RWPE1 (cell line): Measurements from ENCODE around the gene MAPKAPK2.
"Not testable (repeated sequence)": the region's sequence is repeated elsewhere in the genome, so short reads cannot be mapped to it uniquely, and the experiment has no call there.

ENCODE experiments used
- CTCF ChIA-PET: fragments of 350-600 bp; sonication (Branson Sonifier 250); formaldehyde crosslinking; extraction: SDS; loops from one replicate; lab custom pipeline; 2021; lab: Yijun Ruan, JAX
- POLR2A ChIA-PET: fragments of 400-600 bp; formaldehyde crosslinking; extraction: SDS; loops from one replicate; lab custom pipeline; 2020; ENCODE audit warnings: antibody characterized with exemption; ENCODE audit not compliant: low non-redundant PET; lab: Yijun Ruan, JAX
- DNase-seq: peaks from one replicate; pipeline ENCODE4 v3.0.0; 2012; ENCODE audit warnings: low spot score
- H3K27ac ChIP-seq: fragments of 450-650 bp; 2 replicates; pipeline ENCODE4 v1.5.1; 2017
- TF ChIP-seq, protein P1 (sequence below): fragments of 450-650 bp; conservative IDR thresholded peaks from 2 replicates; pipeline ENCODE4 v1.5.1; 2017; ENCODE audit warnings: low read depth, mild to moderate bottlenecking

MAPKAPK2 gene

DNA sequence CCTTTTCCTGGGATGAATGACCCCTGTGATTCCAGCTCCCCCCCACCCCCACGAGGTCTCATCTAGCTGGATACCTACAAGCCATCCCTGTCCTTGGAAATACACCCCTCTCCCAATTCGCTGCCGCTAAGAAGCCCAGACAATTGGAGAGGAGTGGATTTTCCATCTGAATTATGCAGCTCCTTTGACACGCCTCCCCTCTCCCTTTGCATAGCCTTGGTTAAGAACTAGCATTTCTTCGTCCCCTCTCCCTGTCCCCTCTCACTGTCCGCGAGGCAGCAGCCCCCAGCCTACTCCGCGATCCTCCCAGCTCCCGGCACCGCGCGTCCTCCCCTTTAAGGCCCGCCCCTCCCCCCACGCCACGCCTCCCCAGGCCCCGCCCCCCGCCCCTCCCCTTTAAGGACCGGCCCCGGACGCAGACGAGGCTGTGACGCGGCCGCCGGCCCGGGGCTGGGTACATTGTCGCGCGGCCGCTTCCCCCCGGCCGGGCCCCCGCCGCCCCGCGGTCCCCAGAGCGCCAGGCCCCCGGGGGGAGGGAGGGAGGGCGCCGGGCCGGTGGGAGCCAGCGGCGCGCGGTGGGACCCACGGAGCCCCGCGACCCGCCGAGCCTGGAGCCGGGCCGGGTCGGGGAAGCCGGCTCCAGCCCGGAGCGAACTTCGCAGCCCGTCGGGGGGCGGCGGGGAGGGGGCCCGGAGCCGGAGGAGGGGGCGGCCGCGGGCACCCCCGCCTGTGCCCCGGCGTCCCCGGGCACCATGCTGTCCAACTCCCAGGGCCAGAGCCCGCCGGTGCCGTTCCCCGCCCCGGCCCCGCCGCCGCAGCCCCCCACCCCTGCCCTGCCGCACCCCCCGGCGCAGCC, at the start of gene MAPKAPK2:
Gene MAPKAPK2 (plus strand): TSS at position 428 of the 856 bp plus-strand sequence. CDS start 325 bp downstream, at position 753.
- TF ChIP-seq, protein P1, sequence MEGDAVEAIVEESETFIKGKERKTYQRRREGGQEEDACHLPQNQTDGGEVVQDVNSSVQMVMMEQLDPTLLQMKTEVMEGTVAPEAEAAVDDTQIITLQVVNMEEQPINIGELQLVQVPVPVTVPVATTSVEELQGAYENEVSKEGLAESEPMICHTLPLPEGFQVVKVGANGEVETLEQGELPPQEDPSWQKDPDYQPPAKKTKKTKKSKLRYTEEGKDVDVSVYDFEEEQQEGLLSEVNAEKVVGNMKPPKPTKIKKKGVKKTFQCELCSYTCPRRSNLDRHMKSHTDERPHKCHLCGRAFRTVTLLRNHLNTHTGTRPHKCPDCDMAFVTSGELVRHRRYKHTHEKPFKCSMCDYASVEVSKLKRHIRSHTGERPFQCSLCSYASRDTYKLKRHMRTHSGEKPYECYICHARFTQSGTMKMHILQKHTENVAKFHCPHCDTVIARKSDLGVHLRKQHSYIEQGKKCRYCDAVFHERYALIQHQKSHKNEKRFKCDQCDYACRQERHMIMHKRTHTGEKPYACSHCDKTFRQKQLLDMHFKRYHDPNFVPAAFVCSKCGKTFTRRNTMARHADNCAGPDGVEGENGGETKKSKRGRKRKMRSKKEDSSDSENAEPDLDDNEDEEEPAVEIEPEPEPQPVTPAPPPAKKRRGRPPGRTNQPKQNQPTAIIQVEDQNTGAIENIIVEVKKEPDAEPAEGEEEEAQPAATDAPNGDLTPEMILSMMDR: no peak
- ChIA-PET POLR2A (interaction anchor here (0.7 kb wide), 1 partner anchor 10 kb away, joined by 5 read pairs; no protein-coding TSS in a partner anchor), CTCF (interaction anchor here (0.6 to 1.1 kb wide), 2 partner anchors 20 to 291 kb away, joined by 5 read pairs; no protein-coding TSS in a partner anchor)
- H3K27ac ChIP-seq: peak within 1 kb of the TSS; percentile 90
- DNase-seq: peak; percentile 98

DNA sequence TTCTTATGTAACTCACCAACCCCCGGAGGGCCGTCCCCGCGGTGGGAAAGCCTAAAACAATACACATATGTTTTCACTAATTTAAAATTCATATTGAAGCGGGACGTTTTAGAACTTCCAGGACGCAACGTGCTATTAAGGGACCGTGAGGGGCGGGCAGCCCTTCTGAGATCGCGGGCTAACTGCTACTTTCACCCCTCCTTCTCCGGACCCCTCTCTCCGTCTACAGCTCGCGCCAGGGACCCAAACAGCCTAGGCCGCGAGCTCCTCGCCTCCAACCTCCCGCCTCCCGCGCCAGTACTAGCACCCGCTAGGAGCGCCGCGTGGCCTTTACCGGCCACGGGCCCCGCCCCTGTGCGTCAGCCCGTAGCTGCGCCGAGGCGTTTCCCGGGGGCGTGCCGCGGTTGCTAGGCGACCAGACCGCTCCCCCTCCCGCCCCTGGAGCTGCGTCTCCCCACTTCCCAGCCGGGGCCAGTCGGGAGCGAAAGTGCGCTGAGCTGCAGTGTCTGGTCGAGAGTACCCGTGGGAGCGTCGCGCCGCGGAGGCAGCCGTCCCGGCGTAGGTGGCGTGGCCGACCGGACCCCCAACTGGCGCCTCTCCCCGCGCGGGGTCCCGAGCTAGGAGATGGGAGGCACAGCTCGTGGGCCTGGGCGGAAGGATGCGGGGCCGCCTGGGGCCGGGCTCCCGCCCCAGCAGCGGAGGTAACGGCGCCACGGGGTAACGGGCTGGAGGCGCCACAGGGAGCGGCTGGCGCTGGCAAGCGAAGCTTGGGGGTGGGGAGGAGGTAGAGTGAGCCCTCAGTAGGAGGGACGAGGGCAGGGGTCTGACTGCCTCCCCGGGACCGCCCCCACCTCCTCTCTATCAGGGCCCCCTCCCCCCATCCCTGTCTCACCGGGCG, 49.4 kb upstream of the MAPKAPK2 start, which contains the start of gene DYRK3:
Gene DYRK3 (plus strand): TSS at position 457 of the 898 bp plus-strand sequence. CDS start 168 bp downstream, at position 625.
- TF ChIP-seq, protein P1: no peak
- ChIA-PET POLR2A (interaction anchor here (0.6 to 2.2 kb wide), 16 partner anchors 8 to 988 kb away, joined by 3 to 16 read pairs (median 5); partner anchors contain the start of gene EIF2D), CTCF (interaction anchor here (0.6 to 3.9 kb wide), 25 partner anchors 13 to 347 kb away, joined by 3 to 44 read pairs (median 3); partner anchors contain the start of genes EIF2D and IL20)
- H3K27ac ChIP-seq: peak within 1 kb of the TSS; percentile 89
- DNase-seq: peak; percentile 99

DNA sequence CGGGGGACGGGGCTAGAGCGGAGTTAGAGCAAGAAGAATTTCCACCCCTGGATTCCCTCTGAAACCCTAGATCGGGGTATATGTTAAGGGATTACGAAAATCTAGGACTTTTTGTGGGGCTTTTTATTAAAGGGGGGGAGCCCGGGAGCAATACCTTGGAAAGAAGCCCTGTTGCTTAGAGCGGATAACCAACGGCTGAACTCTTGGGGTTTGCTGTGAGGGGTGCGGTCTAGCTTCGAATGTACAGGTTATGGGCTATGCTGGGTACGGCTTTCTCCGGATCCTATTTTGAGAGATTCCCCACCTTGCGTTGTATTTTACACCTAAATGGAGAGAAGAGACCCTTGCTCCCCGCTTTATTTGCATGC, 48.7 kb upstream of the MAPKAPK2 start:
- TF ChIP-seq, protein P1: no peak
- POLR2A ChIA-PET: interaction anchor here (0.7 to 2.2 kb wide), 7 partner anchors 8 to 273 kb away, joined by 5 to 16 read pairs (median 6); partner anchors contain the start of gene EIF2D

DNA sequence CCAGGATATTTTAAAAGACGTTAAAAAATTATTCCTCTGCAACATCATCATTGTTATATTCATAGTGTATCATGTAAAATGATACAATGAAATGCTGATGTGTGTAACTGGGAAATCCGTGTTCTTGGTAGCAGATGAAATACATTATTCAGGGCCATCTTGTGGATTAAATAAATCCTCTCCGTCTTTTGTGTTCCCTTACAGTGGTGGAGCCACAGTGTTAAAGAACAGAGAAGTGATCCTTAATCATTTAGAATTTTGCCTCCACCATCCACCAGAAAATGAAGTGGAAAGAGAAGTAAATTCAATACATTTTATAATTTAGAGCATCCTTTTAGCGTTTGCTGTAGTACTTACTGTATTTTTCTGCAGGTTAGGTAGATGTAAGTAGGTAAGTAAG, 48.0 kb upstream of the MAPKAPK2 start:
- TF ChIP-seq, protein P1: no peak
- H3K27ac ChIP-seq: no peak overlapping the region
- POLR2A ChIA-PET: interaction anchor here (2.2 kb wide), 1 partner anchor 11 kb away, joined by 6 read pairs; no protein-coding TSS in a partner anchor
- DNase-seq: no peak
- CTCF ChIA-PET: no interaction called here

More for the DNA sequence above, 48.7 kb upstream of the MAPKAPK2 start:
- peak; percentile 48 for DNase-seq
- CTCF ChIA-PET: interaction anchor here (0.6 to 3.9 kb wide), 11 partner anchors 20 to 233 kb away, joined by 3 to 44 read pairs (median 4); partner anchors contain the start of gene EIF2D
- H3K27ac ChIP-seq: peak overlapping the region; percentile 89

DNA sequence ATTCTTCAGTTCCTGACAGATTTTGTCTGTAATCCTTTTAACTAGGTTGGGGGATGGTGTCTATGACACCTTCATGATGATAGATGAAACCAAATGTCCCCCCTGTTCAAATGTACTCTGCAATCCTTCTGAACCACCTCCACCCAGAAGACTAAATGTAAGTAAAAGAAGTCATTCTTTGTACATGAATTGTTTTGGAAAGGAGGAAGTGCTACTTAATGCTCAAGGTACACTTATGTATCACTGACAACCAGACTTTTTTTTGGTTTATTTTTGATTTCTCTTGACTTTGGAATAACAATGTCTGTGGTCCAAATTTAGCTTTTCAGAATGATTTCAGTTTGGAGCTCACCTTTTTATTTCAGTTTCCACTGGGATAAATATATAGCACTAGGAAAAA, 47.1 kb upstream of the MAPKAPK2 start:
- TF ChIP-seq, protein P1: no peak
- no peak overlapping the region for H3K27ac ChIP-seq
- ChIA-PET CTCF (interaction anchor here (0.7 to 2.5 kb wide), 2 partner anchors 8 to 27 kb away, joined by 3 to 9 read pairs; no protein-coding TSS in a partner anchor), POLR2A (no interaction called here)
- DNase-seq: no peak

DNA sequence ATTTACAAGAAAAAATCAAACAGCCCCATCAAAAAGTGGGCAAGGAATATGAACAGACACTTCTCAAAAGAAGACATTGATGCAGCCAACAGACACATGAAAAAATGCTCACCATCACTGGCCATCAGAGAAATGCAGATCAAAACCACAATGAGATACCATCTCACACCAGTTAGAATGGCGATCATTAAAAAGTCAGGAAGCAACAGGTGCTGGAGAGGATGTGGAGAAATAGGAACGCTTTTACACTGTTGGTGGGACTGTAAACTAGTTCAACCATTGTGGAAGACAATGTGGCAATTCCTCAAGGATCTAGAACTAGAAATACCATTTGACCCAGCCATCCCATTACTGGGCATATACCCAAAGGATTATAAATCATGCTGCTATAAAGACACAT, 42.6 kb upstream of the MAPKAPK2 start:
- H3K27ac ChIP-seq, POLR2A ChIA-PET, DNase-seq, CTCF ChIA-PET: not testable (repeated sequence)
